HEK293 (cell line): ENCODE measurements around the gene ARHGAP28.

Source experiments
- CTCF ChIA-PET: fragments of 350-600 bp; formaldehyde crosslinking; extraction: SDS; loops from one replicate; lab custom pipeline; 2021; ENCODE audit warnings: antibody characterized with exemption; lab: Yijun Ruan, JAX
- POLR2A ChIA-PET: fragments of 300-600 bp; formaldehyde crosslinking; extraction: SDS; loops from one replicate; lab custom pipeline; 2020; ENCODE audit warnings: antibody characterized with exemption, inconsistent platforms; lab: Yijun Ruan, JAX
- H3K27ac ChIP-seq: fragments of 200-500 bp; sonication (Bioruptor generic); 2 replicates; pipeline ENCODE4 v1.5.1; 2014; ENCODE audit warnings: low read depth, low read length, control low read depth, inconsistent platforms; ENCODE audit errors: extremely low read depth
- H3K36me3 ChIP-seq, 2 experiments: fragments of 200-500 bp in 1 of 2; sonication (Bioruptor generic) in 1 of 2; 1 replicate in 1 of 2; 2 replicates in 1 of 2; pipeline ENCODE4 v1.5.1; 2014 to 2017; ENCODE audit warnings: inconsistent platforms in 2 of 2, low read length in 2 of 2; ENCODE audit not compliant: control insufficient read depth in 2 of 2, insufficient read depth in 1 of 2
- H3K4me1 ChIP-seq: fragments of 200-500 bp; sonication (Bioruptor generic); 2 replicates; pipeline ENCODE4 v1.5.1; 2014; ENCODE audit warnings: mild to moderate bottlenecking, low read length, inconsistent platforms; ENCODE audit not compliant: control insufficient read depth, insufficient read depth
- H3K4me3 ChIP-seq: 2 replicates; pipeline ENCODE4 v1.5.1; 2011; ENCODE audit warnings: low read depth, mild to moderate bottlenecking, control low read depth, low read length, moderate library complexity
- H3K9me3 ChIP-seq: fragments of 200-500 bp; sonication (Bioruptor generic); 2 replicates; pipeline ENCODE4 v1.5.1; 2014; ENCODE audit warnings: low read depth, low read length, inconsistent platforms; ENCODE audit not compliant: control insufficient read depth, insufficient read depth
- HOXD13 ChIP-seq: sonication (generic); formaldehyde crosslinking; IDR thresholded peaks from 2 replicates; pipeline ENCODE4 v1.8.0; 2022; ENCODE audit warnings: missing genetic modification reagents, borderline replicate concordance
- YY2 ChIP-seq: fragments of 450-650 bp; formaldehyde crosslinking; IDR thresholded peaks from 2 replicates; pipeline ENCODE4 v1.5.1; 2016; ENCODE audit warnings: missing biosample characterization, missing genetic modification characterization
- ZNF138 ChIP-seq: fragments of 450-650 bp; formaldehyde crosslinking; IDR thresholded peaks from 2 replicates; pipeline ENCODE4 v1.5.1; 2016; ENCODE audit warnings: missing biosample characterization, missing genetic modification characterization, borderline replicate concordance
- ZNF184 ChIP-seq: fragments of 450-650 bp; IDR thresholded peaks from 2 replicates; pipeline ENCODE4 v1.5.1; 2018; ENCODE audit warnings: missing biosample characterization, mild to moderate bottlenecking, missing genetic modification characterization
- ZNF302 ChIP-seq: fragments of 450-650 bp; formaldehyde crosslinking; IDR thresholded peaks from 2 replicates; pipeline ENCODE4 v1.5.1; 2016; ENCODE audit warnings: missing biosample characterization, missing genetic modification characterization, low read depth
- ZNF544 ChIP-seq: fragments of 450-650 bp; formaldehyde crosslinking; IDR thresholded peaks from 2 replicates; pipeline ENCODE4 v1.5.0; 2017; ENCODE audit warnings: missing biosample characterization, missing genetic modification characterization
- ZNF560 ChIP-seq: fragments of 450-650 bp; formaldehyde crosslinking; IDR thresholded peaks from 2 replicates; pipeline ENCODE4 v1.5.1; 2017; ENCODE audit warnings: missing biosample characterization, missing genetic modification characterization, borderline replicate concordance
- ZNF610 ChIP-seq: fragments of 450-650 bp; formaldehyde crosslinking; IDR thresholded peaks from 2 replicates; pipeline ENCODE4 v1.5.1; 2016; ENCODE audit warnings: missing biosample characterization, missing genetic modification characterization, borderline replicate concordance
- ZNF658 ChIP-seq: fragments of 450-650 bp; formaldehyde crosslinking; IDR thresholded peaks from 2 replicates; pipeline ENCODE4; 2016; ENCODE audit warnings: missing biosample characterization, missing genetic modification characterization
- ZNF785 ChIP-seq: fragments of 450-650 bp; formaldehyde crosslinking; IDR thresholded peaks from 2 replicates; pipeline ENCODE4 v1.5.1; 2016; ENCODE audit warnings: missing biosample characterization, missing genetic modification characterization
- ZSCAN23 ChIP-seq: fragments of 450-650 bp; formaldehyde crosslinking; IDR thresholded peaks from 2 replicates; pipeline ENCODE4 v1.5.1; 2016; ENCODE audit warnings: missing biosample characterization, missing genetic modification characterization
- TF ChIP-seq, protein P1 (sequence below): fragments of 450-650 bp; formaldehyde crosslinking; IDR thresholded peaks from 2 replicates; pipeline ENCODE4 v1.5.1; 2017; ENCODE audit warnings: missing biosample characterization, missing genetic modification characterization
- TF ChIP-seq, protein P2 (sequence below): fragments of 450-650 bp; formaldehyde crosslinking; IDR thresholded peaks from 2 replicates; pipeline ENCODE4 v1.5.1; 2017; ENCODE audit warnings: missing biosample characterization, missing genetic modification characterization
- TF ChIP-seq, protein P3 (sequence below): fragments of 450-650 bp; formaldehyde crosslinking; IDR thresholded peaks from 2 replicates; pipeline ENCODE4 v1.5.1; 2016; ENCODE audit warnings: missing biosample characterization, missing genetic modification characterization

Gene ARHGAP28

DNA sequence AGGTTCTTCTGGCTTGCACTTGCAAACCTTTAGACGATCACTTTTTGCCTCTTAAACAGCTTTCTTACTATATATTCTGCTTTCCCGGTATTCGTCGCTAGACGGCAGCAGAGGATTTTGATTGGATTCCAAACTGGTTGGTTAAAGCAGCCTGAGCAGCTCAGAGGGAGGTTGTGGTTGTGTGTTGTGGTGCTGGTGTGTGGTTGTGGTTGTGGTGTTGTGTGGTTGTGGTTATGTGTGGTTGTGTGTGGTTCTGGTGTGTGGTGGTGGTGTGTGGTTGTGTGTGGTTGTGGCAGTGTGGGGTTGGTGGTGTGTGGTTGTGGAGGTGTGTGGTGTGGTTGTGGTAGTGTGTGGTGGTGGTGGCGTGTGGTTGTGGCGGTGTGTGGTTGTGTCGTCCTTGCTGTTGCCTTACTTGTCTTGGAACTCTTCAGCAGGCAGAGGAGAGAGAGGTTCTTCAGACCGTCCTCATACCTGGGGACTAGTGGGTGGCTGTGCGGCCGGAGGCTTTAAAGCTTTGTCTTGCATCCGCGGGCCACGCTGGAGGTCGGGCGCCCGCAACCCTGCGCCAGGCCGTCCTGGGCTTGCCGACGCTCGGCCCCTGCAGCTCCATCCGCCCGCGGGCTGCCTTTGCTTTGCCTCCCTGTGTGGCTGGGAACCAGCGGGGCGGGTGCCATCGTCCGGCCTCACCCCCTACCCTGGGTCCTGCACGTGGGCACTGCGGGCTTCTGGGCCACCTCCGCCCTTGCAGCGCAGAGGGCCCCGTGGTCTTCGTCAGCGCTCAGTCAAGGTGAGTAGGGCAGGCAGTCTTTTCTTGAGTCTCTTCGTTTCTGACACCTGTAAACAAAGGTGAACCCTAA, 190.8 kb downstream of the ARHGAP28 start (continued):
- TF ChIP-seq, protein P1, sequence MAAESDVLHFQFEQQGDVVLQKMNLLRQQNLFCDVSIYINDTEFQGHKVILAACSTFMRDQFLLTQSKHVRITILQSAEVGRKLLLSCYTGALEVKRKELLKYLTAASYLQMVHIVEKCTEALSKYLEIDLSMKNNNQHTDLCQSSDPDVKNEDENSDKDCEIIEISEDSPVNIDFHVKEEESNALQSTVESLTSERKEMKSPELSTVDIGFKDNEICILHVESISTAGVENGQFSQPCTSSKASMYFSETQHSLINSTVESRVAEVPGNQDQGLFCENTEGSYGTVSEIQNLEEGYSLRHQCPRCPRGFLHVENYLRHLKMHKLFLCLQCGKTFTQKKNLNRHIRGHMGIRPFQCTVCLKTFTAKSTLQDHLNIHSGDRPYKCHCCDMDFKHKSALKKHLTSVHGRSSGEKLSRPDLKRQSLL (tag by site-specific recombination) = no peak
- TF ChIP-seq, protein P2, sequence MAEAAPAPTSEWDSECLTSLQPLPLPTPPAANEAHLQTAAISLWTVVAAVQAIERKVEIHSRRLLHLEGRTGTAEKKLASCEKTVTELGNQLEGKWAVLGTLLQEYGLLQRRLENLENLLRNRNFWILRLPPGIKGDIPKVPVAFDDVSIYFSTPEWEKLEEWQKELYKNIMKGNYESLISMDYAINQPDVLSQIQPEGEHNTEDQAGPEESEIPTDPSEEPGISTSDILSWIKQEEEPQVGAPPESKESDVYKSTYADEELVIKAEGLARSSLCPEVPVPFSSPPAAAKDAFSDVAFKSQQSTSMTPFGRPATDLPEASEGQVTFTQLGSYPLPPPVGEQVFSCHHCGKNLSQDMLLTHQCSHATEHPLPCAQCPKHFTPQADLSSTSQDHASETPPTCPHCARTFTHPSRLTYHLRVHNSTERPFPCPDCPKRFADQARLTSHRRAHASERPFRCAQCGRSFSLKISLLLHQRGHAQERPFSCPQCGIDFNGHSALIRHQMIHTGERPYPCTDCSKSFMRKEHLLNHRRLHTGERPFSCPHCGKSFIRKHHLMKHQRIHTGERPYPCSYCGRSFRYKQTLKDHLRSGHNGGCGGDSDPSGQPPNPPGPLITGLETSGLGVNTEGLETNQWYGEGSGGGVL = no peak
- TF ChIP-seq HOXD13 (CRISPR knock-in tag) = no peak
- TF ChIP-seq, all 188 proteins: peak for 14

DNA sequence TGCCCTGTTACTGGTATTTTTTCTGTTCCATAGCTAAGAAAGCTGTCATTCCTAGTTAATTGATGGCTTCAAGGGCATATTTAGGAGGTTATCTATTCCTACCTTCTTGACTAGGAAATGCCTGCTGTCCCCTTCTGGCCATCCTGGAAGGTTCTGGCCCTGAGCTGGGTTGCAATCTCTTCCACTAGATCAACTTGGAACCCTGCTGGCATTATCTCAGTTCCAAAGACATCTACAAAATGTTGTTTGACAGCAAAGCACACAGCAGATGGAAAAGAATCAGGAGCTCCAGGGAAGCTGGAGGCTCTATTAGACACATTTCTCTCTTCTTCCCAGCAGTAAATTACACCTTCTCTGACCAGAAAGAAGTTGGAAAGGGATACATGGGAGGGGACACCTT, 192.1 kb downstream of the ARHGAP28 start:
- no peaks in the 10 kb centered on the region for H3K4me1 ChIP-seq
- ChIA-PET CTCF (interaction anchor here (0.6 to 9.1 kb wide), 16 partner anchors 9 to 645 kb away, joined by 3 to 150 read pairs (median 4); partner anchors contain the start of gene PTPRM), POLR2A (no interaction called here)
- no peak overlapping the region for H3K27ac ChIP-seq
- H3K36me3 ChIP-seq = no peaks in the 10 kb centered on the region
- TF ChIP-seq ZNF610 (tag by site-specific recombination) = no peak
- TF ChIP-seq ZNF560 (tag by site-specific recombination) = no peak
- H3K4me3 ChIP-seq = no peak overlapping the region
- H3K9me3 ChIP-seq = no peaks in the 10 kb centered on the region

DNA sequence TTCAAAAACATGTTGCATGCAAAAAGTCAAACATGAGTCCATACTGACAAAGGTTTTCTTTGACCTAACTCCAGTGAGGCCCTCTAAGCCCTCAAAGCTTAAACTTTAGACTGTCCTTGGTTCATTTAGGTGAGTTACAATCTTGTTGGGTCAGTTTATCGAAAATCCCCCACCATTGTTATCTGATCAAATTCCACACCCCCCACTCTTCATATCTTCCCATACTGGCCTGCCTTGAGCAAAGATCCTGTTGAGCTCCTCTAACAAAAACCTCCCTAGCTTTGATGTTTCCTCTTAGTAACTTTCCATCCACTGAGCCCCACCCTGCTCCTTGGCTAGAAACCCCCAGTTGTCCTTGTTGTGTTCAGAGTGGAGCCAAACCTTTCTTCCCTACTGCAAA, 193.7 kb downstream of the ARHGAP28 start:
- no peaks in the 10 kb centered on the region for H3K4me1 ChIP-seq
- POLR2A ChIA-PET = no interaction called here
- CTCF ChIA-PET = interaction anchor here (0.7 kb wide), 1 partner anchor 262 kb away, joined by 3 read pairs; no protein-coding TSS in a partner anchor
- no peak overlapping the region for H3K4me3 ChIP-seq
- H3K27ac ChIP-seq = no peak overlapping the region
- TF ChIP-seq ZNF184 (no peak), ZNF785 (no peak), ZNF302 (no peak)
- H3K9me3 ChIP-seq = no peaks in the 10 kb centered on the region
- H3K36me3 ChIP-seq = no peaks in the 10 kb centered on the region

DNA sequence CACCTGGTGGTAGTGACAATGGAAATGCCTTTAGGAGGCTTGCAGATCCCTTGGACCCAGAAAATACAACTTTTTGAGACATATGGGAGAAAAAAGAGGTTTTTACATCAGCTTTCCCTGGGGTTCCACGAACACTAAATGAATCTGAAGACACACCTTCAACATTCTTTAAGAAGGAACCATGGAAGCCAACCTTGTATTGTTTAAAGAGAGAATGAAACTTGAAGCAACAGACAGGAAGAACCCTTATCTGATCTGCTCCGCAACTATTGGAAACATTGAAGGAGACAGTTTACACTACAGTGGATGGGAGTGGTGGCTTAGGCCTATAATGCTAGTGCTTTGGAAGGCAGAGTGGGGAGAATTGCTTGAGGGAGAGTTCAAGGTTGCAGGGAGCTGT, 197.6 kb downstream of the ARHGAP28 start:
- POLR2A ChIA-PET = no interaction called here

More for the DNA sequence above, 197.6 kb downstream of the ARHGAP28 start:
- Histone ChIP-seq H3K4me1 (no peaks in the 10 kb centered on the region), H3K9me3 (no peaks in the 10 kb centered on the region), H3K4me3 (no peak overlapping the region), H3K36me3 (no peaks in the 10 kb centered on the region), H3K27ac (no peak overlapping the region)
- TF ChIP-seq ZNF658 (no peak), YY2 (no peak), ZNF610 (tag by site-specific recombination) (no peak), ZNF544 (tag by site-specific recombination) (no peak), ZSCAN23 (no peak), ZNF138 (tag by site-specific recombination) (no peak)
- TF ChIP-seq, protein P3, sequence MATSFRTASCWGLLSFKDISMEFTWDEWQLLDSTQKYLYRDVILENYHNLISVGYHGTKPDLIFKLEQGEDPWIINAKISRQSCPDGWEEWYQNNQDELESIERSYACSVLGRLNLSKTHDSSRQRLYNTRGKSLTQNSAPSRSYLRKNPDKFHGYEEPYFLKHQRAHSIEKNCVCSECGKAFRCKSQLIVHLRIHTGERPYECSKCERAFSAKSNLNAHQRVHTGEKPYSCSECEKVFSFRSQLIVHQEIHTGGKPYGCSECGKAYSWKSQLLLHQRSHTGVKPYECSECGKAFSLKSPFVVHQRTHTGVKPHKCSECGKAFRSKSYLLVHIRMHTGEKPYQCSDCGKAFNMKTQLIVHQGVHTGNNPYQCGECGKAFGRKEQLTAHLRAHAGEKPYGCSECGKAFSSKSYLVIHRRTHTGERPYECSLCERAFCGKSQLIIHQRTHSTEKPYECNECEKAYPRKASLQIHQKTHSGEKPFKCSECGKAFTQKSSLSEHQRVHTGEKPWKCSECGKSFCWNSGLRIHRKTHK (tag by site-specific recombination) = no peak
- CTCF ChIA-PET = interaction anchor here (0.6 to 1.1 kb wide), 2 partner anchors 77 to 250 kb away, joined by 3 read pairs; no protein-coding TSS in a partner anchor
